ENCODE measurements around the gene GPR35. TPM values are rescaled to one million over a fixed set of nuclear protein-coding genes. Genes with fewer than 3 reads are reported as not detected.

GPR35 gene
- total and polyA plus RNA-seq, 2 donors (not counting 1 experiment from before 2014, with no cell fraction given) = 1.2 TPM; not detected in 1

DNA sequence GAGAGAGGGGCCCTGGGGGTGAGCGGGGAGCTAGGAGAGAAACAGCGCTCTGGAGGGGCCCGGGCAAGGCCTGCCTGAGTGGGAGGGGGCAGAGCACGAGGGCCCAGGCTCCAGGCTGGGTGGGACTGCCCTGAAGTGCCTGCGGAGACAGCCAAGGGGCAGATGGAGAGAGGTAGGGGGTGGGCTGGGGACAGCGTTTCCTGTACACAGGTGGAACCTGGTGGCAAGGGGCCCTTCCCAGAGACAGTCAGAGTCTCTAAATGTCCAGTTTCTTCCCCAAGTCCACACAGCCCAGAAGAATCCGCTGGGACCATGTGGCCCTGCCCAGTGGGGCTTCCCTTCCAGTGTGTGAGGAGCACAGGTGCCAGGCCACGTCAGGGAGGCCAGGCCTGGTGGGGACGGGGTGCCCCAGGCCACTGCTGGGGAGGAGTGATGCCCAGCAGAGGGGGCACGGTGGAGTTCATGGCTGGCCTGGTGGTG lies 1.7 kb upstream of the GPR35 start:
- Histone ChIP-seq H3K4me1 (ENCODE audit: control insufficient read depth, extremely low read depth, insufficient read depth, low read length) (no peaks in the 10 kb centered on the region), H3K4me2 (ENCODE audit: extremely low read depth, insufficient read depth, low read length) (no peak overlapping the region), H2AFZ (ENCODE audit: low read length) (no peak overlapping the region), H3K4me3 (replicated peaks in 1 of 4; ENCODE audit: control extremely low read depth in 1 of 4, insufficient read depth in 1 of 4, low read depth in 3 of 4, low read length in 4 of 4) (no peak overlapping the region), H3K27me3 (ENCODE audit: control insufficient read depth, insufficient read depth, low read length) (no peaks in the 10 kb centered on the region), H3K27ac (ENCODE audit: insufficient read depth, low read length) (no peak overlapping the region), H3K79me2 (ENCODE audit: control insufficient read depth, insufficient read depth, low read length) (no peaks in the 10 kb centered on the region), H4K20me1 (ENCODE audit: control insufficient read depth, extremely low read depth, insufficient read depth, low read length) (no peaks in the 10 kb centered on the region), H3K9me3 (ENCODE audit: control insufficient read depth, insufficient read depth, low read depth, low read length) (no peaks in the 10 kb centered on the region), H3K36me3 (ENCODE audit: control insufficient read depth, insufficient read depth, low read length) (no peaks in the 10 kb centered on the region), H3K9ac (ENCODE audit: insufficient read depth, low read length) (no peak overlapping the region)
- no peak for DNase-seq (ENCODE audit: low read depth in 2 of 2)
- TF ChIP-seq, protein P1, sequence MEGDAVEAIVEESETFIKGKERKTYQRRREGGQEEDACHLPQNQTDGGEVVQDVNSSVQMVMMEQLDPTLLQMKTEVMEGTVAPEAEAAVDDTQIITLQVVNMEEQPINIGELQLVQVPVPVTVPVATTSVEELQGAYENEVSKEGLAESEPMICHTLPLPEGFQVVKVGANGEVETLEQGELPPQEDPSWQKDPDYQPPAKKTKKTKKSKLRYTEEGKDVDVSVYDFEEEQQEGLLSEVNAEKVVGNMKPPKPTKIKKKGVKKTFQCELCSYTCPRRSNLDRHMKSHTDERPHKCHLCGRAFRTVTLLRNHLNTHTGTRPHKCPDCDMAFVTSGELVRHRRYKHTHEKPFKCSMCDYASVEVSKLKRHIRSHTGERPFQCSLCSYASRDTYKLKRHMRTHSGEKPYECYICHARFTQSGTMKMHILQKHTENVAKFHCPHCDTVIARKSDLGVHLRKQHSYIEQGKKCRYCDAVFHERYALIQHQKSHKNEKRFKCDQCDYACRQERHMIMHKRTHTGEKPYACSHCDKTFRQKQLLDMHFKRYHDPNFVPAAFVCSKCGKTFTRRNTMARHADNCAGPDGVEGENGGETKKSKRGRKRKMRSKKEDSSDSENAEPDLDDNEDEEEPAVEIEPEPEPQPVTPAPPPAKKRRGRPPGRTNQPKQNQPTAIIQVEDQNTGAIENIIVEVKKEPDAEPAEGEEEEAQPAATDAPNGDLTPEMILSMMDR (conservative IDR thresholded peaks at IDR 0.05 in 1 of 2, IDR thresholded peaks at IDR 0.05 in 1 of 2; ENCODE audit: low read depth in 1 of 2, low read length in 2 of 2) = no peak
- TF ChIP-seq EZH2 (IDR thresholded peaks at IDR 0.05; ENCODE audit: low read length, missing control alignments) = no peak

DNA sequence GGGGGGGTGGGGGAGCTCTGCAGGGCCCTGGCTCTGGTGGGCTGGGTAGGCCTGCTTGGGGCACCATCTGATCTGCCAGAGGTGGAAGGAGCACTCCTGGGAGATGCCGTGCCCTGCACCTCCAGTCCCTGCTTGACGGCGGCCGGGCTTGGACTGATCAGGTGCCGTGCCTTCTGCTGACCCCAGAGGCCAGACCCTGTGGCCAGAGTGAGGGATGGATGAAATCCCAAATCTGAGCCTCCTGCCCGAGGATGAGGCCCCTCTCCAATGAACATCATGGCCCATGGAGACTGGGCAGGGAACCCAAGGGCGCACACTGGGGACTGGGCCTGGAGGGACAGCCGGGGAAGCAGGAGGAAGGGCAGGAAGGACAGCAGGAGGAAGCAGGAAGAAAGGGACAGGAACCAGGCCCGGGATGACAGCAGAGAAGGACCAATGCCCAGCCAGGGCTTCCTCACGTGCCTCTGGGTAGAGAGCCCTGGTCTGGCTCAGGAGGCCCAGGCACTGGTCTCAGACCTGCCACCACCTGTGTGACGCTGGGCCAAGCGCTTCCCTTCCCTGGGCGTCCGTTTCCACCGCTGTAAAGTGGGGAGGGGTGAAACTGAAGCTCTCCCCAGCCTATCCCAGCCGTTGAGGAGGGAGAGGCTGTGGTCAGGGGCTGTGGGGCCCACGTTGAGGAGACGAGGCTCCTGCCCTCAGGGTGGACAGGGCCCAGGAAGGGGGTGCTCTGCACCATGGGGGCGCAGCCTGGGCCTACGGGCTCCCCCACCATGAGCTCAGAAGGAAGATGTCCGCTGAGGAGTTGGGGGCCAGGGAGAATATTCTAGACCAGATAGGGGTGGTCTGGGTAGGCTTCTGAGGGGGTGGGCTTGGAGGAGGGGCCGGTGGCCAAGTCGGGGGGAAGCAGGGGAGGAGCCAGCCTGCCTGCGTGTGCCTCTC lies 1.0 kb upstream of the GPR35 start:
- Histone ChIP-seq H3K36me3 (ENCODE audit: control insufficient read depth, insufficient read depth, low read length) (no peaks in the 10 kb centered on the region), H3K9ac (ENCODE audit: insufficient read depth, low read length) (no peak overlapping the region), H3K4me1 (ENCODE audit: control insufficient read depth, extremely low read depth, insufficient read depth, low read length) (no peaks in the 10 kb centered on the region), H3K9me3 (ENCODE audit: control insufficient read depth, insufficient read depth, low read depth, low read length) (no peaks in the 10 kb centered on the region), H3K4me3 (replicated peaks in 1 of 4; ENCODE audit: control extremely low read depth in 1 of 4, insufficient read depth in 1 of 4, low read depth in 3 of 4, low read length in 4 of 4) (no peak overlapping the region), H3K4me2 (ENCODE audit: extremely low read depth, insufficient read depth, low read length) (no peak overlapping the region), H3K27me3 (ENCODE audit: control insufficient read depth, insufficient read depth, low read length) (no peaks in the 10 kb centered on the region), H3K27ac (ENCODE audit: insufficient read depth, low read length) (no peak overlapping the region), H2AFZ (ENCODE audit: low read length) (no peak overlapping the region), H4K20me1 (ENCODE audit: control insufficient read depth, extremely low read depth, insufficient read depth, low read length) (no peaks in the 10 kb centered on the region), H3K79me2 (ENCODE audit: control insufficient read depth, insufficient read depth, low read length) (no peaks in the 10 kb centered on the region)
- no peak for DNase-seq (ENCODE audit: low read depth in 2 of 2)
- TF ChIP-seq, protein P1 (conservative IDR thresholded peaks at IDR 0.05 in 1 of 2, IDR thresholded peaks at IDR 0.05 in 1 of 2; ENCODE audit: low read depth in 1 of 2, low read length in 2 of 2) = no peak
- TF ChIP-seq EZH2 (IDR thresholded peaks at IDR 0.05; ENCODE audit: low read length, missing control alignments) = no peak

DNA sequence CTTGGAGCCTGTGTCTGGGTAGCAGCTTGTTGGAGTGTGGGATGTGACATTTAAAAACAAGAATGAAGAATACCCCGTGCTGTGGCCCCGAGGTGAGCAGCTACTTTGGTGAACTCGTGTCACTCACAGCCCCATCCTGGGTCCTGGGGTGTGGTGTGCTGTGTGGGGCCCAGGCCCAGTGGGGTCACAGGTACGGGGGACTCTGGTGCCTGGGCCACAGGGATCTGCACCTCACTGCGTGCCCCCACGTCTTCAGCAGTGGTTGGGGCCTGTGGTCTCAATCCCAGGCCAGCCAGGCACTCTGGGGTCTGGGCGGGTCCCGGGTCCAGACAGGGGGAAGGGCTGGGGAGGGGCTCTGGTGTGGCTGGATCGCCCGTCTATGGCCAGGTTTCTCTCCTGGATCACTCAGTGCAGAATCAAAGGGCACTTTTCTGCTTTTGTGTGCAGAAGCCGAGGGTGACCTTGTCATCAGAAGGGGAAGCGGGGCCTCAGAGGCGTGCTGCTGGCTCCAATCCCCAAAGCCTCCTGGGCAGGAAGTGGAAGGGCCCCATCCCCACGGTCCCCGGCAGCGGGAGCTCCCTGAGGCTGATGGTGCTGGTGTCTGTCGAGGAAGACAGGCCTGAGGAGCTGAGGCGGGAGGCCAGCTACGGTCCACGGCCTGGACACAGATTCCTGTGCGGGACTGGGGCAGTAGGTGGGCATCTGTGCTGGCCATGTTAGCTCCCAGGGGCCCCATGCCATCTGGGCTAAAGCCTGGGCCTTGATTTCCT lies 1.4 kb downstream of the GPR35 start:
- no peaks in the 10 kb centered on the region for H4K20me1 ChIP-seq (ENCODE audit: control insufficient read depth, extremely low read depth, insufficient read depth, low read length)
- no peaks in the 10 kb centered on the region for H3K9me3 ChIP-seq (ENCODE audit: control insufficient read depth, insufficient read depth, low read depth, low read length)
- no peak overlapping the region for H3K4me3 ChIP-seq (replicated peaks in 1 of 4; ENCODE audit: control extremely low read depth in 1 of 4, insufficient read depth in 1 of 4, low read depth in 3 of 4, low read length in 4 of 4)
- H3K36me3 ChIP-seq (ENCODE audit: control insufficient read depth, insufficient read depth, low read length) = no peaks in the 10 kb centered on the region
- TF ChIP-seq EZH2 (IDR thresholded peaks at IDR 0.05; ENCODE audit: low read length, missing control alignments) = no peak
- TF ChIP-seq, protein P1 (conservative IDR thresholded peaks at IDR 0.05 in 1 of 2, IDR thresholded peaks at IDR 0.05 in 1 of 2; ENCODE audit: low read depth in 1 of 2, low read length in 2 of 2) = no peak
- no peaks in the 10 kb centered on the region for H3K4me1 ChIP-seq (ENCODE audit: control insufficient read depth, extremely low read depth, insufficient read depth, low read length)
- no peak for DNase-seq (ENCODE audit: low read depth in 2 of 2)
- no peaks in the 10 kb centered on the region for H3K27me3 ChIP-seq (ENCODE audit: control insufficient read depth, insufficient read depth, low read length)
- no peak overlapping the region for H3K9ac ChIP-seq (ENCODE audit: insufficient read depth, low read length)
- no peak overlapping the region for H3K27ac ChIP-seq (ENCODE audit: insufficient read depth, low read length)
- no peak overlapping the region for H3K4me2 ChIP-seq (ENCODE audit: extremely low read depth, insufficient read depth, low read length)
- H3K79me2 ChIP-seq (ENCODE audit: control insufficient read depth, insufficient read depth, low read length) = no peaks in the 10 kb centered on the region
- H2AFZ ChIP-seq (ENCODE audit: low read length) = no peak overlapping the region
